Kidney (tissue), 14 donors: ENCODE measurements around the gene SFXN5. TPM values are rescaled to one million over a fixed set of nuclear protein-coding genes. Genes with fewer than 3 reads are reported as not detected.
A peak's percentile ranks its signal among the peaks of the same experiment; 100 is the strongest.

Experiments
- DNase-seq, 5 donors: peaks; one replicate each; pipeline ENCODE4 v3.0.0-alpha.2; 2013 to 2020
- FAIRE-seq: peaks from 2 replicates; lab custom pipeline; 2012; peaks lifted over from hg19 to GRCh38; lab: Jason Lieb, UNC
- H3K27ac ChIP-seq, 2 donors: one replicate each; pipeline ENCODE4 v1.7.0; 2013; ENCODE audit warnings: low read depth in 2 of 2, low read length in 2 of 2, inconsistent platforms in 1 of 2
- H3K27me3 ChIP-seq: one replicate; pipeline ENCODE4 v1.7.1; 2013; ENCODE audit warnings: low read length, inconsistent platforms; ENCODE audit not compliant: control insufficient read depth, insufficient read depth
- H3K36me3 ChIP-seq, 3 donors: one replicate each; pipeline versions ENCODE4 v1.7.0 to v1.7.1; 2013; ENCODE audit warnings: low read length in 3 of 3, control low read depth in 1 of 3, inconsistent platforms in 1 of 3; ENCODE audit not compliant: insufficient read depth in 3 of 3, control insufficient read depth in 2 of 3
- H3K4me1 ChIP-seq, 3 donors: one replicate each; pipeline versions ENCODE4 v1.7.0 to v1.7.1; 2013; ENCODE audit warnings: low read length in 3 of 3, inconsistent platforms in 1 of 3, low read depth in 1 of 3; ENCODE audit not compliant: control insufficient read depth in 2 of 3, insufficient read depth in 2 of 3
- H3K4me3 ChIP-seq, 3 donors: one replicate each; pipeline versions ENCODE4 v1.7.0 to v1.8.1; 2013; ENCODE audit warnings: low read length in 3 of 3, control low read depth in 1 of 3, inconsistent platforms in 1 of 3
- H3K9ac ChIP-seq, 3 donors: one replicate each; pipeline versions ENCODE4 v1.7.0 to v1.7.1; 2013; ENCODE audit warnings: low read length in 3 of 3, control low read depth in 1 of 3, inconsistent platforms in 1 of 3
- H3K9me3 ChIP-seq, 3 donors: one replicate each; pipeline versions ENCODE4 v1.7.0 to v1.7.1; 2013; ENCODE audit warnings: low read length in 3 of 3, control low read depth in 1 of 3, inconsistent platforms in 1 of 3; ENCODE audit not compliant: control insufficient read depth in 2 of 3, insufficient read depth in 1 of 3
- CTCF ChIP-seq: IDR thresholded peaks from 3 replicates; pipeline ENCODE4 v1.5.1; 2012; ENCODE audit warnings: mild to moderate bottlenecking, moderate library complexity, borderline replicate concordance; ENCODE audit not compliant: insufficient read depth; ENCODE audit errors: extremely low read depth
- intact Hi-C: fragments of 100-400 bp; cut with DNase I; formaldehyde crosslinking; loops from one replicate; pipeline ENCODE4 v1.11.1; 2022
- polyA plus RNA-seq: library from polyadenylated mRNA; stranded (reverse); fragments of 350-450 nt; fragmentation: Illumina TruSeq; extraction: RNeasy Lipid Tissue Mini Kit (QIAGEN cat#74804); gene quantifications from one replicate; pipeline ENCODE4 v1.2.3, GENCODE V29; 2014; ENCODE audit warnings: low read depth, low replicate concordance; ENCODE audit not compliant: insufficient read depth
- total RNA-seq: library from RNA; stranded (reverse); fragmentation: NEBNext Ultra II Directional; extraction: Animal tissue kit (Norgen Biotek cat#: 25700); gene quantifications from one replicate; pipeline ENCODE4 v1.2.1, GENCODE V29; 2021
- donor health status: control.
- donor health status: control.
- donor health status: control.
- donor health status: control.
- donor health status: control.
- donor health status: DM: yes; HTN: yes; CAD: no.
- donor health status: Normal renal cell carcinoma (clear cell type).

SFXN5 gene
- total and polyA plus RNA-seq, 2 donors from 2014 or later = 21.4 to 35.9 TPM

GRCh38 chr2:72929010-72929409 is 142.5 kb downstream of the SFXN5 start:
- TF ChIP-seq CTCF = no peak
- no peak for DNase-seq

GRCh38 chr2:72927619-72928550 is 143.6 kb downstream of the SFXN5 start:
- TF ChIP-seq CTCF = no peak
- no peak for FAIRE-seq
- H3K27me3 ChIP-seq = peaks cover 41% of the 10 kb centered on the region
- no peaks in the 10 kb centered on the region for H3K9me3 ChIP-seq
- H3K27ac ChIP-seq = peak overlapping the region; percentile 37 to 71
- H3K4me3 ChIP-seq = peak overlapping the region in 1 of 3 donors; percentile 13
- peaks cover 0 to 3% (median 0%) of the 10 kb centered on the region in 3 donors for H3K36me3 ChIP-seq
- H3K4me1 ChIP-seq = peaks cover 0 to 23% (median 3%) of the 10 kb centered on the region in 3 donors
- intact Hi-C loops = no loop called here
- H3K9ac ChIP-seq = no peak overlapping the region
- no peak for DNase-seq

More at GRCh38 chr2:72929010-72929409, 142.5 kb downstream of the SFXN5 start:
- intact Hi-C loops = no loop called here
- H3K9me3 ChIP-seq = no peaks in the 10 kb centered on the region
- peak overlapping the region in 1 of 2 donors; percentile 71 for H3K27ac ChIP-seq
- H3K4me1 ChIP-seq = peaks cover 0 to 24% (median 7%) of the 10 kb centered on the region in 3 donors
- no peak overlapping the region for H3K9ac ChIP-seq
- H3K27me3 ChIP-seq = peaks cover 29% of the 10 kb centered on the region
- H3K4me3 ChIP-seq = no peak overlapping the region
- no peak for FAIRE-seq
- H3K36me3 ChIP-seq = peaks cover 0 to 3% (median 0%) of the 10 kb centered on the region in 3 donors

GRCh38 chr2:72926811-72927465 is 144.6 kb downstream of the SFXN5 start:
- Histone ChIP-seq H3K4me1 (peaks cover 0 to 13% (median 3%) of the 10 kb centered on the region in 3 donors), H3K9me3 (no peaks in the 10 kb centered on the region), H3K27me3 (peaks cover 50% of the 10 kb centered on the region), H3K36me3 (peaks cover 0 to 3% (median 0%) of the 10 kb centered on the region in 3 donors), H3K9ac (peak overlapping the region in 2 of 3 donors; percentile 50 to 58), H3K27ac (peak overlapping the region; percentile 37 to 60), H3K4me3 (peak overlapping the region in 2 of 3 donors; percentile 19 to 37)
- TF ChIP-seq CTCF = no peak
- no peak for DNase-seq
- intact Hi-C loops = no loop called here
- no peak for FAIRE-seq
